ENCODE results near the gene SGSM2.
A peak's percentile ranks its signal among the peaks of the same experiment; 100 is the strongest.

SGSM2 gene

GRCh38 chr17:2331303-2331702 lies 6.0 kb upstream of the SGSM2 start:
- FAIRE-seq = no peak
- DNase-seq (ENCODE audit: insufficient read length, low spot score) = no peak
- TF ChIP-seq PAX5 (IDR thresholded peaks at IDR 0.05; ENCODE audit: insufficient read depth, low read length, severe bottlenecking) (no peak), POLR2A (IDR thresholded peaks at IDR 0.05; ENCODE audit: low read depth, low read length) (no peak), SPI1 (IDR thresholded peaks at IDR 0.05; ENCODE audit: low read depth, low read length) (no peak), POLR2AphosphoS5 (IDR thresholded peaks at IDR 0.05; ENCODE audit: low read depth, low read length) (no peak), TAF1 (IDR thresholded peaks at IDR 0.05; ENCODE audit: low read depth, low read length) (no peak), POU2F2 (IDR thresholded peaks at IDR 0.05; ENCODE audit: low read depth, low read length) (no peak)

DNA sequence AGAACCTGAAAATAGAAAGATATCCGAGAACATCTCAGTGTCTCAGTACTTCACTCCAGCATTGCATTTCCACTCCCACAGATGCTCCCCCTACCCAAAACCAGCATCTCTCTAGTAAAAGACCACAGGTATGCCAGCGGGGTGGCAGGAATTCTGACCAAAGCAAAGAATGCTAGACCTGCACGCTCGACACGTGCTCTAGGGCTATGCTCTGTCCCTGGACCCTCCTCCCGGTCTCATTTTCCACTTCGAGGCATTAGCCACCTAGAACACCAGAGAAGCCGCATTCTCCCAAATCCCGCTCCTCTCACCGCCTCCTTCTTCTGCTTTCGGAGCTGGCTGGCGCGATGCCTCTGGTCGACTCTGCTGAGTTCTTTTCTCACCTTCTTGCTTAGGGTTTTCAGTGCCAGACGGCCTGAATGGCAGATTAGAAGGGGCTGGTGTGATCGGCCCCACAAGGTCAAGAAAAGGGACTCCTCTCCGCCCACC lies 1.5 kb upstream of the SGSM2 start:
- FAIRE-seq (peak; percentile 63), DNase-seq (ENCODE audit: insufficient read length, low spot score) (no peak)
- TF ChIP-seq PAX5 (IDR thresholded peaks at IDR 0.05; ENCODE audit: insufficient read depth, low read length, severe bottlenecking) (no peak), POU2F2 (IDR thresholded peaks at IDR 0.05; ENCODE audit: low read depth, low read length) (no peak), TAF1 (IDR thresholded peaks at IDR 0.05; ENCODE audit: low read depth, low read length) (no peak), POLR2AphosphoS5 (IDR thresholded peaks at IDR 0.05; ENCODE audit: low read depth, low read length) (no peak), SPI1 (IDR thresholded peaks at IDR 0.05; ENCODE audit: low read depth, low read length) (no peak), POLR2A (IDR thresholded peaks at IDR 0.05; ENCODE audit: low read depth, low read length) (no peak)

DNA sequence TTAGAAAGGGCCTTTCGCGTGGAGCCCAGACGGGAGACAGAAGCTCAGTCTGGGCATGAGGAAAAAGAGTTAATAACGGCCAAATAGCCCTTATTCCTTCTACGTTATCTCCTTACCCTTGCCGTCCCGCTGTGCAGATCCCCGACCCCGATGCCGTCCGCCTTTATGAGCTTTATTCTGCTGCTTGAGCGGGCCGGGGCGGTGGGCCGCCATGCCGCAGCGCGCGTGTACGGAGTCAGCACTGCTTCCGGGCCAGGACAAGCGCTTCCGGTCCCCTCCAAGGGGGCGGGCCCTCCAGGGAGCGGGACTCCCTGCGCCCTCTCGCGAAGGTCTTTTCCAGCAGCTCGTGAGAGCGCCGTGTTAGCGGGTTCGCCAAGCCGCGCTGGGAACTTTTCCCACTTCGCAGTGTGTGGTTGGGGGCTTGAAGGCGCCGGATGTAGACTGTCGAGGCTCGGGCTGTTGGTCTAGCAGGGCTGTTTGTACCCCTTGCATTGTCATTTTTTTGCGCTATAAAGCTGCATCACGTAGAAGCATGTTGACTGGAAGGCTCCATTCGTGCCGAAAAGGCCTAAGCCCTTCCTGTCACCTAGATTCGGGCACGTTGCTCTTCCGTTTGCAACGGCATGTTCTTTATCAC lies 968 bp upstream of the SGSM2 start, which contains the start of gene TSR1:
TSS of gene TSR1 (minus strand) at position 243 of the 637 bp plus-strand sequence. CDS start at position 213, 30 bp downstream.
- TF ChIP-seq TAF1 (IDR thresholded peaks at IDR 0.05; ENCODE audit: low read depth, low read length) (peak; percentile 92), PAX5 (IDR thresholded peaks at IDR 0.05; ENCODE audit: insufficient read depth, low read length, severe bottlenecking) (no peak), SPI1 (IDR thresholded peaks at IDR 0.05; ENCODE audit: low read depth, low read length) (no peak), POU2F2 (IDR thresholded peaks at IDR 0.05; ENCODE audit: low read depth, low read length) (peak; percentile 82), POLR2A (IDR thresholded peaks at IDR 0.05; ENCODE audit: low read depth, low read length) (peak; percentile 93), POLR2AphosphoS5 (IDR thresholded peaks at IDR 0.05; ENCODE audit: low read depth, low read length) (peak; percentile 88)
- DNase-seq (ENCODE audit: insufficient read length, low spot score) = peak; percentile 98
- peak; percentile 99 for FAIRE-seq

DNA sequence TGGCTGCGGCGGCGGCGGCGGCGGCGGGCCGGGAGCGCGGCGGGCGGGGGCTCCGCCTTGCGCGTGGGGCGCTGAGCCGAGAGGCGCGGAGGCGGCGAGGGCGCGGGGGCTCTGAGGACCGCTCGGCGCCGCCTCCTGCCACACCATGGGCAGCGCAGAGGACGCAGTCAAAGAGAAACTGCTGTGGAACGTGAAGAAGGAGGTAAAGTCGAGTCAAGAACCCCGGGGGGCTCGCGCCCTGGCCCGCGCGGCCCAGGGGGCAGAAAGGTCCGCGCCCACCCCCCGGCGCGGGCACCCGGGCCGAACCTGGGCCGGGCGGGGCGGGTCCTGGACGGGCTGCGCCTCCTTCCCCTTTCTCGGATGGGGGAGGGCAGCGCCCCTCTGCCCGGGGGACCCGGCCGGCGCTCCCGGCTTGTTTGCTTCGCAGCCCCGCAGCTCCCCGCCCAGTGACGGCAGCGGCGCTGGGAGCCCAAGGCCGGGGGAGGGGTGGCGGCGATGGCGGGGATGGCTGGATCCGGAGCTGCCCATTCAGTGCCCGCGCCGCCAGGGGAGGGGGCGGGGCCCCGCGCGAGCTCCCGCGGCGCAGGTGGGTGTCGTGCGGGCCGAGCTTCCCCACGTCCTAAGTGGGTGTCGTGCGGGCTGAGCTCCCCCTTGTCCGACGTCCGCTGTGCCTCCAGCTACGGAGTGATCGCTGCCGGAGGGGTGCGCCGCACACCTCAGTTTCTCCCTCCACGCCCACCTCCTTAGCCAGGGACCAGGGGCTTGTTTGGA lies 428 bp downstream of the SGSM2 start:
- FAIRE-seq (peak; percentile 79), DNase-seq (ENCODE audit: insufficient read length, low spot score) (peak; percentile 64)
- TF ChIP-seq POU2F2 (IDR thresholded peaks at IDR 0.05; ENCODE audit: low read depth, low read length) (no peak), POLR2AphosphoS5 (IDR thresholded peaks at IDR 0.05; ENCODE audit: low read depth, low read length) (no peak), PAX5 (IDR thresholded peaks at IDR 0.05; ENCODE audit: insufficient read depth, low read length, severe bottlenecking) (no peak), TAF1 (IDR thresholded peaks at IDR 0.05; ENCODE audit: low read depth, low read length) (no peak), SPI1 (IDR thresholded peaks at IDR 0.05; ENCODE audit: low read depth, low read length) (no peak), POLR2A (IDR thresholded peaks at IDR 0.05; ENCODE audit: low read depth, low read length) (no peak)

GRCh38 chr17:2338315-2338657 lies 985 bp downstream of the SGSM2 start:
- FAIRE-seq = peak; percentile 66
- TF ChIP-seq POLR2A (IDR thresholded peaks at IDR 0.05; ENCODE audit: low read depth, low read length) = no peak
- no peak for TF ChIP-seq SPI1 (IDR thresholded peaks at IDR 0.05; ENCODE audit: low read depth, low read length)
- TF ChIP-seq POLR2AphosphoS5 (IDR thresholded peaks at IDR 0.05; ENCODE audit: low read depth, low read length) = no peak
- TF ChIP-seq PAX5 (IDR thresholded peaks at IDR 0.05; ENCODE audit: insufficient read depth, low read length, severe bottlenecking) = no peak
- TF ChIP-seq TAF1 (IDR thresholded peaks at IDR 0.05; ENCODE audit: low read depth, low read length) = no peak
- no peak for TF ChIP-seq POU2F2 (IDR thresholded peaks at IDR 0.05; ENCODE audit: low read depth, low read length)
- DNase-seq (ENCODE audit: insufficient read length, low spot score) = no peak

- TF ChIP-seq POLR2A (IDR thresholded peaks at IDR 0.05; ENCODE audit: low read depth, low read length) = no peak
- TF ChIP-seq POLR2AphosphoS5 (IDR thresholded peaks at IDR 0.05; ENCODE audit: low read depth, low read length) = no peak
- no peak for TF ChIP-seq SPI1 (IDR thresholded peaks at IDR 0.05; ENCODE audit: low read depth, low read length)
- no peak for TF ChIP-seq PAX5 (IDR thresholded peaks at IDR 0.05; ENCODE audit: insufficient read depth, low read length, severe bottlenecking)
- no peak for TF ChIP-seq TAF1 (IDR thresholded peaks at IDR 0.05; ENCODE audit: low read depth, low read length)
- no peak for TF ChIP-seq POU2F2 (IDR thresholded peaks at IDR 0.05; ENCODE audit: low read depth, low read length)
- no peak for DNase-seq (ENCODE audit: insufficient read length, low spot score)
These were observed 6.1 kb downstream of the SGSM2 start for GRCh38 chr17:2343421-2343820.

GRCh38 chr17:2344528-2344927 lies 7.2 kb downstream of the SGSM2 start:
- no peak for FAIRE-seq
- TF ChIP-seq POU2F2 (IDR thresholded peaks at IDR 0.05; ENCODE audit: low read depth, low read length) (no peak), PAX5 (IDR thresholded peaks at IDR 0.05; ENCODE audit: insufficient read depth, low read length, severe bottlenecking) (no peak)

More at GRCh38 chr17:2343421-2343820, 6.1 kb downstream of the SGSM2 start:
- FAIRE-seq = no peak

DNA sequence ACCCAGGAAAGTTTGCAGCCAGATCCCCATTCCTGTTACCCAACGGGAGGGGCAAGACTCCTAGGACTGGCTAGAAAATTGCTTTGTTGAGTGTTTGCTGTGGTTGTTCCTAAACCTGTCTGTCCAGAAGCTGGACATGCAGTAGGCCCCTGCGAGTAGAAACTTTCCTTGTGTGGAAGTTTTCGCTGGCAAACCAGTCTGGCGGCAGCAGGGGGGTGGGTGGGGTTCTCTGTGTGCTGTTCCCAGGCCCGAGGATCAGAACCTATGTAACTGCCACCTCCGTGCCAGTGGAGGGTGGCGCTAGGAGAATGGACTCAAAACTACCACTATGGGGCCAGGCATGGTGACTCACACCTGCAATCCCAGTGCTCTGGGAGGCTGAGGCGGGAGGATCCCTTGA lies 9.2 kb downstream of the SGSM2 start:
- no peak for FAIRE-seq
- DNase-seq (ENCODE audit: insufficient read length, low spot score) = no peak
- TF ChIP-seq POLR2AphosphoS5 (IDR thresholded peaks at IDR 0.05; ENCODE audit: low read depth, low read length) (no peak), TAF1 (IDR thresholded peaks at IDR 0.05; ENCODE audit: low read depth, low read length) (no peak), POU2F2 (IDR thresholded peaks at IDR 0.05; ENCODE audit: low read depth, low read length) (no peak), SPI1 (IDR thresholded peaks at IDR 0.05; ENCODE audit: low read depth, low read length) (no peak)

More at GRCh38 chr17:2344528-2344927, 7.2 kb downstream of the SGSM2 start:
- DNase-seq (ENCODE audit: insufficient read length, low spot score) = no peak

- TF ChIP-seq TAF1 (IDR thresholded peaks at IDR 0.05; ENCODE audit: low read depth, low read length) (no peak), POLR2A (IDR thresholded peaks at IDR 0.05; ENCODE audit: low read depth, low read length) (no peak), SPI1 (IDR thresholded peaks at IDR 0.05; ENCODE audit: low read depth, low read length) (no peak), POLR2AphosphoS5 (IDR thresholded peaks at IDR 0.05; ENCODE audit: low read depth, low read length) (no peak), POU2F2 (IDR thresholded peaks at IDR 0.05; ENCODE audit: low read depth, low read length) (no peak)
- DNase-seq (ENCODE audit: insufficient read length, low spot score) (no peak), FAIRE-seq (peak; percentile 16)
These were observed 10.7 kb downstream of the SGSM2 start for GRCh38 chr17:2347805-2348685.

Data from GM12891 (cell line).